H1 (cell line): ENCODE data around the gene MRS2. TPM values are rescaled to one million over a fixed set of nuclear protein-coding genes. Genes with fewer than 3 reads are reported as not detected.

Source experiments
- CTCF ChIA-PET: fragments of 300-600 bp; sonication (Branson Sonifier 250); formaldehyde crosslinking; loops from one replicate; lab custom pipeline; 2021; ENCODE audit not compliant: partially characterized antibody; lab: Charles Lee
- POLR2A ChIA-PET: fragments of 300-600 bp; sonication (Branson Sonifier 250); formaldehyde crosslinking; loops from one replicate; lab custom pipeline; 2021; ENCODE audit warnings: inconsistent platforms; ENCODE audit not compliant: partially characterized antibody; lab: Charles Lee
- DNase-seq, 2 experiments: peaks; one replicate each; pipeline versions ENCODE4 v3.0.0 to v3.0.0-alpha.2; 2010 to 2022; ENCODE audit warnings: low spot score in 2 of 2, low read depth in 1 of 2, mixed read lengths in 1 of 2
- FAIRE-seq: peaks from 2 replicates; lab custom pipeline; 2011; peaks lifted over from hg19 to GRCh38; lab: Jason Lieb, UNC
- H2AFZ ChIP-seq: 2 replicates; pipeline ENCODE4 v1.8.1; 2012; ENCODE audit warnings: low read length, inconsistent platforms
- H2AK5ac ChIP-seq: 2 replicates; pipeline ENCODE4 v1.6.1; 2013; ENCODE audit warnings: low read depth, low read length
- H2BK120ac ChIP-seq: replicated peaks from 2 replicates; pipeline ENCODE3; 2013; ENCODE audit warnings: low read depth, low read length, inconsistent platforms
- H2BK12ac ChIP-seq: 2 replicates; pipeline ENCODE4 v1.6.1; 2013; ENCODE audit warnings: low read depth, low read length
- H2BK15ac ChIP-seq: 2 replicates; pipeline ENCODE4 v1.6.1; 2013; ENCODE audit warnings: low read length
- H2BK20ac ChIP-seq: 2 replicates; pipeline ENCODE4 v1.6.1; 2013; ENCODE audit warnings: low read length
- H2BK5ac ChIP-seq: 2 replicates; pipeline ENCODE4 v1.6.1; 2013; ENCODE audit warnings: low read depth, low read length
- H3K14ac ChIP-seq: 2 replicates; pipeline ENCODE4 v1.6.1; 2013; ENCODE audit warnings: inconsistent platforms; ENCODE audit not compliant: insufficient read length
- H3K18ac ChIP-seq: 2 replicates; pipeline ENCODE4 v1.6.1; 2013; ENCODE audit warnings: low read length; ENCODE audit errors: extremely low read depth
- H3K23ac ChIP-seq: 2 replicates; pipeline ENCODE4 v1.6.1; 2013; ENCODE audit warnings: inconsistent platforms; ENCODE audit not compliant: insufficient read length
- H3K23me2 ChIP-seq: 2 replicates; pipeline ENCODE4 v1.6.1; 2013; ENCODE audit warnings: low read depth, low read length
- H3K27ac ChIP-seq: 2 replicates; pipeline ENCODE4 v1.6.1; 2011; ENCODE audit warnings: low read depth, low read length, inconsistent platforms
- H3K27me3 ChIP-seq, 4 experiments: replicated peaks in 1 of 4; 1 replicate in 1 of 4; 2 replicates in 3 of 4; pipeline versions ENCODE4 v1.6.1 to v1.8.1; 2011 to 2013; ENCODE audit warnings: low read length in 3 of 4, mild to moderate bottlenecking in 3 of 4, inconsistent platforms in 2 of 4, mixed read lengths in 2 of 4, moderate library complexity in 1 of 4; ENCODE audit not compliant: control insufficient read depth in 3 of 4, insufficient read depth in 3 of 4; ENCODE audit errors: extremely low read depth in 1 of 4
- H3K36me3 ChIP-seq, 4 experiments: 2 replicates each; pipeline versions ENCODE4 v1.6.1 to v1.8.1; 2011 to 2013; ENCODE audit warnings: mild to moderate bottlenecking in 4 of 4, low read length in 3 of 4, moderate library complexity in 2 of 4, control low read depth in 1 of 4, inconsistent platforms in 1 of 4; ENCODE audit not compliant: insufficient read depth in 4 of 4, control insufficient read depth in 2 of 4
- H3K4ac ChIP-seq: replicated peaks from 2 replicates; pipeline ENCODE3; 2013; ENCODE audit warnings: low read length, low read depth, mixed read lengths, inconsistent platforms; ENCODE audit not compliant: insufficient read length
- H3K4me1 ChIP-seq, 4 experiments: replicated peaks in 1 of 4; 1 replicate in 1 of 4; 2 replicates in 3 of 4; pipeline versions ENCODE4 v1.6.1 to v1.8.1; 2011 to 2013; ENCODE audit warnings: low read length in 3 of 4, inconsistent platforms in 2 of 4, mixed read lengths in 1 of 4; ENCODE audit not compliant: insufficient read depth in 4 of 4, control insufficient read depth in 3 of 4
- H3K4me2 ChIP-seq, 2 experiments: 2 replicates each; pipeline versions ENCODE4 v1.6.1 to v1.8.1; 2011 to 2013; ENCODE audit warnings: low read depth in 2 of 2, low read length in 2 of 2, control low read depth in 1 of 2, inconsistent platforms in 1 of 2, mild to moderate bottlenecking in 1 of 2; ENCODE audit not compliant: insufficient read depth in 1 of 2
- H3K4me3 ChIP-seq, 4 experiments: fragments of 200-600, 300-600 bp in 1 of 4; sonication (generic), shearing (Covaris generic), sonication (Bioruptor Twin) in 1 of 4; 2 replicates each; pipeline versions ENCODE4 v1.5.1 to v1.8.1; 2011 to 2016; ENCODE audit warnings: low read length in 4 of 4, low read depth in 3 of 4, control low read depth in 2 of 4, inconsistent platforms in 2 of 4, mild to moderate bottlenecking in 2 of 4, mixed read lengths in 1 of 4, moderate library complexity in 1 of 4; ENCODE audit not compliant: insufficient read depth in 2 of 4; ENCODE audit errors: extremely low read depth in 1 of 4
- H3K56ac ChIP-seq: replicated peaks from 2 replicates; pipeline ENCODE3; 2013; ENCODE audit warnings: low read depth, mild to moderate bottlenecking, mixed read lengths, low read length, inconsistent platforms; ENCODE audit not compliant: insufficient read length
- H3K79me1 ChIP-seq: 2 replicates; pipeline ENCODE4 v1.6.1; 2013; ENCODE audit warnings: low read depth, low read length, control low read depth
- H3K79me2 ChIP-seq, 2 experiments: 2 replicates each; pipeline versions ENCODE4 v1.6.1 to v1.8.1; 2012 to 2013; ENCODE audit warnings: low read length in 2 of 2, mild to moderate bottlenecking in 2 of 2, inconsistent platforms in 1 of 2; ENCODE audit not compliant: insufficient read depth in 2 of 2, control insufficient read depth in 1 of 2
- H3K9ac ChIP-seq, 4 experiments: replicated peaks in 1 of 4; 1 replicate in 1 of 4; 2 replicates in 3 of 4; pipeline versions ENCODE4 v1.6.1 to v1.8.1; 2011 to 2013; ENCODE audit warnings: low read depth in 3 of 4, low read length in 3 of 4, control low read depth in 2 of 4, mild to moderate bottlenecking in 2 of 4, moderate library complexity in 2 of 4, inconsistent platforms in 1 of 4; ENCODE audit errors: extremely low read depth in 1 of 4
- H3K9me3 ChIP-seq, 2 experiments: 2 replicates each; pipeline versions ENCODE4 v1.6.1 to v1.8.1; 2012 to 2013; ENCODE audit warnings: mild to moderate bottlenecking in 2 of 2, moderate library complexity in 2 of 2, control low read depth in 1 of 2, inconsistent platforms in 1 of 2, low read depth in 1 of 2, low read length in 1 of 2, mixed read lengths in 1 of 2; ENCODE audit not compliant: insufficient read depth in 2 of 2
- H4K20me1 ChIP-seq, 2 experiments: replicated peaks in 1 of 2; 2 replicates each; pipeline versions ENCODE3 to v1.8.1; 2011 to 2013; ENCODE audit warnings: inconsistent platforms in 2 of 2, low read length in 2 of 2, mild to moderate bottlenecking in 1 of 2; ENCODE audit not compliant: insufficient read depth in 2 of 2, control insufficient read depth in 1 of 2
- H4K5ac ChIP-seq: 2 replicates; pipeline ENCODE4 v1.6.1; 2013; ENCODE audit warnings: low read length, low read depth, mixed read lengths, inconsistent platforms; ENCODE audit not compliant: insufficient read length
- H4K8ac ChIP-seq: 2 replicates; pipeline ENCODE4 v1.8.0; 2013; ENCODE audit warnings: mild to moderate bottlenecking, moderate library complexity, low read length, inconsistent platforms; ENCODE audit not compliant: insufficient read depth; ENCODE audit errors: extremely low read depth
- H4K91ac ChIP-seq: replicated peaks from 2 replicates; pipeline ENCODE3; 2013; ENCODE audit warnings: low read length, mixed read lengths, inconsistent platforms; ENCODE audit not compliant: insufficient read length
- BACH1 ChIP-seq: IDR thresholded peaks from 2 replicates; pipeline ENCODE4 v1.6.1; 2012; ENCODE audit warnings: low read length, improper control_type of control experiment
- CEBPB ChIP-seq: IDR thresholded peaks from 2 replicates; pipeline ENCODE4 v1.6.1; 2012; ENCODE audit warnings: low read depth, low read length
- CREB1 ChIP-seq: IDR thresholded peaks from 2 replicates; pipeline ENCODE4 v1.6.1; 2012; ENCODE audit warnings: inconsistent platforms
- CTBP2 ChIP-seq: IDR thresholded peaks from 2 replicates; pipeline ENCODE4 v1.7.0; 2011; ENCODE audit warnings: borderline replicate concordance, mild to moderate bottlenecking, moderate library complexity, mixed read lengths, low read length; ENCODE audit not compliant: insufficient read depth, insufficient read length
- EZH2 ChIP-seq: fragments of 200-600 bp; sonication (generic); IDR thresholded peaks from 2 replicates; pipeline ENCODE4 v1.7.1; 2012; ENCODE audit warnings: low read depth, mild to moderate bottlenecking, moderate library complexity, low read length, inconsistent platforms; ENCODE audit not compliant: severe bottlenecking
- JUND ChIP-seq: IDR thresholded peaks from 2 replicates; pipeline ENCODE4 v1.6.1; 2011; ENCODE audit warnings: mild to moderate bottlenecking, improper control_type of control experiment, low read length
- NRF1 ChIP-seq: IDR thresholded peaks from 2 replicates; pipeline ENCODE4 v1.6.1; 2011; ENCODE audit warnings: mild to moderate bottlenecking, low read depth, low read length, improper control_type of control experiment
- PHF8 ChIP-seq: fragments of 200-600 bp; sonication (generic); conservative IDR thresholded peaks from 2 replicates; pipeline ENCODE4 v1.7.1; 2012; ENCODE audit warnings: low read depth, mild to moderate bottlenecking, inconsistent platforms, low read length, moderate library complexity
- POLR2AphosphoS5 ChIP-seq: IDR thresholded peaks from 2 replicates; pipeline ENCODE4 v1.6.1; 2011; ENCODE audit warnings: low read depth, low read length
- POU5F1 ChIP-seq: IDR thresholded peaks from 2 replicates; pipeline ENCODE4 v1.6.1; 2011; ENCODE audit warnings: low read depth, mild to moderate bottlenecking, low read length, moderate library complexity
- RAD21 ChIP-seq, 2 experiments: IDR thresholded peaks in 1 of 2; conservative IDR thresholded peaks in 1 of 2; 2 replicates each; pipeline ENCODE4 v1.6.1; 2011; ENCODE audit warnings: low read depth in 2 of 2, low read length in 2 of 2, improper control_type of control experiment in 1 of 2, inconsistent platforms in 1 of 2, mild to moderate bottlenecking in 1 of 2, moderate library complexity in 1 of 2
- SAP30 ChIP-seq: fragments of 300-600 bp; sonication (generic); IDR thresholded peaks from 2 replicates; pipeline ENCODE4 v1.7.1; 2012; ENCODE audit warnings: low read length, moderate library complexity, mild to moderate bottlenecking, inconsistent platforms; ENCODE audit not compliant: insufficient read depth, insufficient replicate concordance
- TEAD4 ChIP-seq: IDR thresholded peaks from 2 replicates; pipeline ENCODE4 v1.6.1; 2012; ENCODE audit warnings: low read depth, low read length, inconsistent platforms, mixed read lengths
- YY1 ChIP-seq: IDR thresholded peaks from 2 replicates; pipeline ENCODE4 v1.6.1; 2011; ENCODE audit warnings: low read depth, mild to moderate bottlenecking, low read length
- ZNF274 ChIP-seq: IDR thresholded peaks from 2 replicates; pipeline ENCODE4 v1.7.0; 2012; ENCODE audit warnings: low read length, borderline replicate concordance; ENCODE audit errors: extremely low read depth
- WGBS, 2 experiments: shearing (Covaris generic) in 1 of 2; methylation state at CpG; one replicate each; pipeline versions ENCODE4 v1.1.6 to v1.1.7; 2013 to 2015; ENCODE audit warnings: low lambda C conversion rate in 2 of 2, mixed read lengths in 2 of 2, inconsistent platforms in 1 of 2, low coverage in 1 of 2, missing lambda C conversion rate in 1 of 2; ENCODE audit not compliant: insufficient replicate concordance in 2 of 2, insufficient coverage in 1 of 2, insufficient read length in 1 of 2; ENCODE audit errors: extremely low coverage in 1 of 2, missing lambda C conversion rate in 1 of 2; 5-methylcytosine and 5-hydroxymethylcytosine counted together
- polyA plus RNA-seq, 7 experiments: library from polyadenylated mRNA; depleted of rRNA in 3 of 7; stranded (reverse) in 5 of 7; unstranded in 2 of 7; fragments of >200 nt in 5 of 7; fragments of 200-250 nt in 2 of 7; gene quantifications; 1 replicate in 5 of 7; 2 replicates in 1 of 7; 4 replicates in 1 of 7; pipeline versions ENCODE4 v1.2.1 to v1.2.3, GENCODE V29; 2011 to 2013; ENCODE audit warnings: missing spikeins in 2 of 7, mixed read lengths in 2 of 7
- total RNA-seq: library from RNA; stranded (reverse); fragmentation: NEBNext Ultra II Directional; extraction: Animal tissue kit (Norgen Biotek cat#: 25700); gene quantifications from 2 replicates; pipeline ENCODE4 v1.2.1, GENCODE V29; 2021

MRS2 gene
- total and polyA plus RNA-seq, 2 of the 8 experiments (the other 6 are each of a cell fraction or from before 2014, with no cell fraction given), result 51.2 to 67.5 TPM

- no peak overlapping the region for H2AK5ac ChIP-seq
- no peak overlapping the region for H2BK12ac ChIP-seq
- H2BK20ac ChIP-seq, result no peak overlapping the region
- no peak overlapping the region for H2BK120ac ChIP-seq
- H3K56ac ChIP-seq, result no peak overlapping the region
- no peak overlapping the region for H3K14ac ChIP-seq
- peaks cover 0 to 10% of the 10 kb centered on the region in 2 experiments; a peak in 2 of 4 replicates for H3K79me2 ChIP-seq
- no peak overlapping the region for H2AFZ ChIP-seq
- peaks cover 0 to 2% (median 0%) of the 10 kb centered on the region in 4 experiments; a peak in 1 of 8 replicates for H3K36me3 ChIP-seq
- no peak overlapping the region for H3K4me3 ChIP-seq
- ChIA-PET CTCF (interaction anchor here (0.9 to 1.5 kb wide), 3 partner anchors 38 to 115 kb away, joined by 3 to 5 read pairs (median 4); no protein-coding TSS in a partner anchor), POLR2A (no interaction called here)
- peaks cover 3 to 17% (median 10%) of the 10 kb centered on the region in 4 experiments for H3K4me1 ChIP-seq
- no peaks in the 10 kb centered on the region for H3K27me3 ChIP-seq
- H3K18ac ChIP-seq, result no peak overlapping the region
- H3K23ac ChIP-seq, result no peak overlapping the region
- H4K91ac ChIP-seq, result no peak overlapping the region
- no peak overlapping the region for H4K8ac ChIP-seq
- H3K9me3 ChIP-seq, result peaks cover 14% of the 10 kb centered on the region in 2 experiments
- H3K23me2 ChIP-seq, result no peaks in the 10 kb centered on the region
- H3K27ac ChIP-seq, result no peak overlapping the region
- no peak overlapping the region for H2BK15ac ChIP-seq
- no peak overlapping the region for H3K4me2 ChIP-seq
- DNase-seq, result no peak
- 85% methylated on average over 1 of the region's 1 CpG; no CpG with 5 or more reads in 1 of the 2 experiments for WGBS, 2 experiments
- no peak overlapping the region for H4K5ac ChIP-seq
- FAIRE-seq, result no peak
- H3K9ac ChIP-seq, result no peak overlapping the region
- no peak overlapping the region for H2BK5ac ChIP-seq
- H4K20me1 ChIP-seq, result no peaks in the 10 kb centered on the region
- no peak overlapping the region for H3K4ac ChIP-seq
- no peaks in the 10 kb centered on the region for H3K79me1 ChIP-seq
- no peak for TF ChIP-seq SAP30
- no peak for TF ChIP-seq POU5F1
- TF ChIP-seq CTBP2, result no peak
- no peak for TF ChIP-seq BACH1
- TF ChIP-seq CREB1, result no peak
- TF ChIP-seq ZNF274, result no peak
- TF ChIP-seq NRF1, result no peak
- no peak for TF ChIP-seq EZH2
- no peak for TF ChIP-seq JUND
- no peak for TF ChIP-seq CEBPB
- no peak for TF ChIP-seq TEAD4
- no peak for TF ChIP-seq POLR2AphosphoS5
- no peak for TF ChIP-seq YY1
- TF ChIP-seq PHF8, result no peak
- no peak for TF ChIP-seq RAD21 (IDR thresholded peaks at IDR 0.05 in 1 of 2, conservative IDR thresholded peaks at IDR 0.05 in 1 of 2; ENCODE audit: low read depth in 2 of 2, low read length in 2 of 2)
These were observed 5.1 kb upstream of the MRS2 start for GRCh38 chr6:24397631-24398030.
